OCI-LY3 (cell line): ENCODE results near the gene PLD2.

Source experiments
- EZH2phosphoT487 ChIP-seq: fragments of 200-600 bp; shearing (Covaris generic); IDR thresholded peaks from 2 replicates; pipeline ENCODE4 v1.6.1; 2018; ENCODE audit warnings: antibody characterized with exemption, mixed run types, low read depth
- TF ChIP-seq, protein P1 (sequence below): fragments of 200-600, 300-600 bp; sonication (generic); IDR thresholded peaks from 2 replicates; pipeline ENCODE4 v1.5.1; 2014; ENCODE audit warnings: antibody characterized with exemption, low read length, low read depth

- TF ChIP-seq, protein P1, sequence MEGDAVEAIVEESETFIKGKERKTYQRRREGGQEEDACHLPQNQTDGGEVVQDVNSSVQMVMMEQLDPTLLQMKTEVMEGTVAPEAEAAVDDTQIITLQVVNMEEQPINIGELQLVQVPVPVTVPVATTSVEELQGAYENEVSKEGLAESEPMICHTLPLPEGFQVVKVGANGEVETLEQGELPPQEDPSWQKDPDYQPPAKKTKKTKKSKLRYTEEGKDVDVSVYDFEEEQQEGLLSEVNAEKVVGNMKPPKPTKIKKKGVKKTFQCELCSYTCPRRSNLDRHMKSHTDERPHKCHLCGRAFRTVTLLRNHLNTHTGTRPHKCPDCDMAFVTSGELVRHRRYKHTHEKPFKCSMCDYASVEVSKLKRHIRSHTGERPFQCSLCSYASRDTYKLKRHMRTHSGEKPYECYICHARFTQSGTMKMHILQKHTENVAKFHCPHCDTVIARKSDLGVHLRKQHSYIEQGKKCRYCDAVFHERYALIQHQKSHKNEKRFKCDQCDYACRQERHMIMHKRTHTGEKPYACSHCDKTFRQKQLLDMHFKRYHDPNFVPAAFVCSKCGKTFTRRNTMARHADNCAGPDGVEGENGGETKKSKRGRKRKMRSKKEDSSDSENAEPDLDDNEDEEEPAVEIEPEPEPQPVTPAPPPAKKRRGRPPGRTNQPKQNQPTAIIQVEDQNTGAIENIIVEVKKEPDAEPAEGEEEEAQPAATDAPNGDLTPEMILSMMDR, result no peak
- TF ChIP-seq EZH2phosphoT487, result no peak
Observed at GRCh38 chr17:4852567-4853207, 45.7 kb downstream of the PLD2 start.
